Glutamatergic neuron (in vitro differentiated cells): ENCODE data around the gene GSE1. TPM values are rescaled to one million over a fixed set of nuclear protein-coding genes. Genes with fewer than 3 reads are reported as not detected.

Source experiments
- DNase-seq: peaks from one replicate; pipeline ENCODE4 v3.0.0; 2022
- H3K27ac Mint-ChIP-seq: one replicate; pipeline ENCODE4 v1.8.0; 2020; ENCODE audit warnings: mild to moderate bottlenecking, mixed read lengths, inconsistent platforms; ENCODE audit not compliant: unreplicated experiment
- H3K27me3 Mint-ChIP-seq: one replicate; pipeline ENCODE4 v1.8.0; 2020; ENCODE audit warnings: mild to moderate bottlenecking, moderate library complexity, mixed read lengths, inconsistent platforms; ENCODE audit not compliant: unreplicated experiment
- H3K36me3 Mint-ChIP-seq: one replicate; pipeline ENCODE4 v1.8.0; 2020; ENCODE audit warnings: mild to moderate bottlenecking, mixed read lengths, inconsistent platforms; ENCODE audit not compliant: unreplicated experiment
- H3K4me1 Mint-ChIP-seq: one replicate; pipeline ENCODE4 v1.8.0; 2020; ENCODE audit warnings: mild to moderate bottlenecking, low read depth, mixed read lengths, inconsistent platforms; ENCODE audit not compliant: unreplicated experiment
- H3K4me3 Mint-ChIP-seq: one replicate; pipeline ENCODE4 v1.8.0; 2020; ENCODE audit warnings: mild to moderate bottlenecking, mixed read lengths, inconsistent platforms; ENCODE audit not compliant: unreplicated experiment
- H3K9me3 Mint-ChIP-seq: one replicate; pipeline ENCODE4 v1.8.0; 2020; ENCODE audit warnings: mild to moderate bottlenecking, moderate library complexity, mixed read lengths, inconsistent platforms; ENCODE audit not compliant: unreplicated experiment
- total RNA-seq: library from RNA; stranded (reverse); fragmentation: NEBNext Ultra II Directional; extraction: Animal tissue kit (Norgen Biotek cat#: 25700); gene quantifications from one replicate; pipeline ENCODE4 v1.2.1, GENCODE V29; 2021; ENCODE audit not compliant: unreplicated experiment
- TF ChIP-seq, protein P1 (sequence below): fragments of 200-600 bp; sonication (generic); IDR thresholded peaks from one replicate; pipeline ENCODE4 v1.5.0; 2021; ENCODE audit not compliant: partially characterized antibody, unreplicated experiment

GSE1 gene
- total RNA-seq, 1 donor from 2014 or later, result 473 TPM

DNA sequence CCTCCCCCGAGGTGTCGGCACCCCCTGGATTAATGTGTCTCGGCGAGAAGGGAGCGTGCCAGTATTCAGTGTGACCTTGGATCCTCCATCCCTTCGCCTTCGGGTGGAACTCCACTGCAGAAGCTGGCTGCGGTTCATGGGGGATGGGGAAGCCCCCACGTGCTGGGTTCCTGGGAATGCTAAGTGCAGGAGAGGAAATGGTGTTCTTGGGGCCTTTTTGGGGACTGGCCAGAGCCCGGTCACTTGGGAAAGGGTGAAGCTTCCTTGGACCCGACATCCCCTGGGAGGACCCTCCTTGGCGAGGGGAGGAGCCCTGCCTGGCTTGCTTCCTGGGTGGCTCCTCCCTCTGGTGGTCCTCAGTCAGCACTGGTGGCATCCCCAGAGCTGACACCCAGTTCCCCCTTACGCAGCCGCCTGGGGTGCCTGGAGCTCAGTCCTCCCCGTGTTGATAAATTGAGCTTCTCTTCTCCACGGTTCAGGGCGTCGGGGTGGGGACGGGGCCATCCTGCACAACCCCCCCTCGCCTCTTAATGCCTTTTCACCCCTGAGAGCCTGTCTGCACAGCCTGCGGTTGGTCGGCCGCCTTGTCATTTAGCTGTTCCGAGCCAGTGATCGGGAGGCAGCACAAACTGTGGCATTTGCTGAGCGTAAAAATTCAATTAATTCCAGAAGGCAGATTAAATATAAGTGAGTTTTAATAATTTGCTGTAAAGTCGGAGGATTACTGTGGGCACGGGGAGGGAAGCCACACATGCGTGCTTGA is 30.7 kb upstream of the GSE1 start:
- Mint-ChIP-seq H3K4me3 (peak overlapping the region; percentile 78), H3K4me1 (peaks cover 82% of the 10 kb centered on the region), H3K36me3 (no peaks in the 10 kb centered on the region), H3K27ac (peak overlapping the region; percentile 83), H3K9me3 (peaks cover 47% of the 10 kb centered on the region), H3K27me3 (peaks cover 39% of the 10 kb centered on the region)
- TF ChIP-seq, protein P1, sequence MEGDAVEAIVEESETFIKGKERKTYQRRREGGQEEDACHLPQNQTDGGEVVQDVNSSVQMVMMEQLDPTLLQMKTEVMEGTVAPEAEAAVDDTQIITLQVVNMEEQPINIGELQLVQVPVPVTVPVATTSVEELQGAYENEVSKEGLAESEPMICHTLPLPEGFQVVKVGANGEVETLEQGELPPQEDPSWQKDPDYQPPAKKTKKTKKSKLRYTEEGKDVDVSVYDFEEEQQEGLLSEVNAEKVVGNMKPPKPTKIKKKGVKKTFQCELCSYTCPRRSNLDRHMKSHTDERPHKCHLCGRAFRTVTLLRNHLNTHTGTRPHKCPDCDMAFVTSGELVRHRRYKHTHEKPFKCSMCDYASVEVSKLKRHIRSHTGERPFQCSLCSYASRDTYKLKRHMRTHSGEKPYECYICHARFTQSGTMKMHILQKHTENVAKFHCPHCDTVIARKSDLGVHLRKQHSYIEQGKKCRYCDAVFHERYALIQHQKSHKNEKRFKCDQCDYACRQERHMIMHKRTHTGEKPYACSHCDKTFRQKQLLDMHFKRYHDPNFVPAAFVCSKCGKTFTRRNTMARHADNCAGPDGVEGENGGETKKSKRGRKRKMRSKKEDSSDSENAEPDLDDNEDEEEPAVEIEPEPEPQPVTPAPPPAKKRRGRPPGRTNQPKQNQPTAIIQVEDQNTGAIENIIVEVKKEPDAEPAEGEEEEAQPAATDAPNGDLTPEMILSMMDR, result no peak
- DNase-seq, result no peak

DNA sequence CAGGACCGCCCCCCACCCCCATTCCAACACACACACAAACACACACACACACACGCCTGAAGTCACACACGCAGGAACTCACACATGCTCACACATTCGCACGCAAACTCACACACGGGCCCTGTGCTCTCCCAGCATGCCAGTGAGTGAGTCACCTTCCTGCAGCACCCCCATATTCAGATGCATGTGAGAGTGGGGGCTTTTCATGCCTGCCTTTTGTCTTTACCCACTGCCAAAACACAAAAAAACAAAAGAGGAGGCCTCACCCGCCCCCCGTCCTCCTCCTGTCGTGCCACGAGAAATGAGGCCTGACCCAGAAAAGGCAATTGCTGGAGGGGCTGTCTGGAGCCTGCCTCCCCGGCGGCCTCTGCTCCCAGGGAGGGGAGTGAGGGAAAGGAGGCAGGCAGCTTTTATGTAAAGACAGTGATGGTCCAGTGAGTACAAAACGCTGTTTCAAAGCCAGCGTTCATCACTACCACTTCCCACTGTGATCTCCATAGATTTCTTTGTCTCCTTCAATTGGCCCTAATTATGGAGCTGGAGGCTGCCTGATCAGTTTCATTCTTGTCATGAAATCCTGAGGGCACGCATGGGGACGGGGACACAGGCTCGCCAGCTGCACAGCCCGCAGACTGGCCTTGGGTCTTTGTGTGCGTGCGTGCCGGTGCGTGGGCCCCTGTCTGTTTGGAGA is 29.5 kb upstream of the GSE1 start:
- H3K4me1 Mint-ChIP-seq, result peaks cover 82% of the 10 kb centered on the region
- H3K27me3 Mint-ChIP-seq, result peaks cover 36% of the 10 kb centered on the region
- H3K4me3 Mint-ChIP-seq, result peak overlapping the region; percentile 83
- H3K27ac Mint-ChIP-seq, result peak overlapping the region; percentile 98
- TF ChIP-seq, protein P1, result no peak
- H3K36me3 Mint-ChIP-seq, result no peaks in the 10 kb centered on the region
- peaks cover 43% of the 10 kb centered on the region for H3K9me3 Mint-ChIP-seq
- no peak for DNase-seq

DNA sequence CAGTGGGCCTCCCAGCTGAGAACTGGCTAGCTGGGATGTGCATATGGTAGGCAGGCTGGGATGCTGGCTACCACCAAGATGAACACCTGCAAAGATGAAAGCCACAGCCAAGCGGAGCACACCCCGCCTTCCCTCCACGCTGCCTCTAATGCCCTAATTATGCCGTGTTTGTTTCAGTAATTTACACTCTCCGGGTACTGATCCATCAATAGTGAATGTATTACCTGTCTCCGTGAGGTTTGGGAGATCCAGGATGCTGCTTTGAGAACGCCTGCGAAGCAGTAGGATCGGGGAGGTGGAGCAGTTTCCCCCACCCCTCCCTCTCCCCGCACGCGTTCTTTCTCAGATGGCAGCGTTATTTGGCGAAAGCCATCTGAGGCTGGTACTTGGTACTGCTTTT is 28.9 kb upstream of the GSE1 start:
- H3K36me3 Mint-ChIP-seq, result no peaks in the 10 kb centered on the region
- peaks cover 76% of the 10 kb centered on the region for H3K4me1 Mint-ChIP-seq
- peaks cover 34% of the 10 kb centered on the region for H3K27me3 Mint-ChIP-seq
- peaks cover 38% of the 10 kb centered on the region for H3K9me3 Mint-ChIP-seq
- H3K4me3 Mint-ChIP-seq, result peak overlapping the region; percentile 83
- TF ChIP-seq, protein P1, result no peak
- peak overlapping the region; percentile 98 for H3K27ac Mint-ChIP-seq
- no peak for DNase-seq

DNA sequence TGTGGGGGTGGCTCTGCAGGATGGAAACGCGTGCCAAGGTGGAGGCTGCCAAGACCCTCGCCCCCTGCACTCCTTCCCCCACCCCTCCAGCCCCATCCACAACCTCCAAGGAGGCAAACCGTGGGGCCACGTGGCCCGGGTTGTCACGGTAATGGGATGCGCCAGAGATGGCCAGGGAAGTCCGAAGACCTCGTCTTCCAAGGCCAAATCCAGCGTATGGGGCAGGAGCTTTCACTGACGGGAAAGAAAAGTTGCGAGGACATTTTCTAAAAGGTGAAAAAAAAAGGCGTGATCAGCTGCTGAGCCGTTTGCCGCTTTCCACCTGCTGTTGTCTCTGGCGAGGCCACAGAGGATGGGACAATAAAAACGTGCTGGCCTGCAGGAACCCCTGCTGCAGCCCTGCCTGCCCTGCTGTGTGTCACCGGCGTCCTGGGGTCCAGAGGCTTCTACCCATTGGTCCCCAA is 28.3 kb upstream of the GSE1 start:
- peaks cover 34% of the 10 kb centered on the region for H3K9me3 Mint-ChIP-seq
- peak overlapping the region; percentile 83 for H3K4me3 Mint-ChIP-seq
- TF ChIP-seq, protein P1, result no peak
- peaks cover 70% of the 10 kb centered on the region for H3K4me1 Mint-ChIP-seq
- H3K27ac Mint-ChIP-seq, result peak overlapping the region; percentile 98
- no peaks in the 10 kb centered on the region for H3K36me3 Mint-ChIP-seq
- DNase-seq, result no peak
- H3K27me3 Mint-ChIP-seq, result peaks cover 32% of the 10 kb centered on the region

DNA sequence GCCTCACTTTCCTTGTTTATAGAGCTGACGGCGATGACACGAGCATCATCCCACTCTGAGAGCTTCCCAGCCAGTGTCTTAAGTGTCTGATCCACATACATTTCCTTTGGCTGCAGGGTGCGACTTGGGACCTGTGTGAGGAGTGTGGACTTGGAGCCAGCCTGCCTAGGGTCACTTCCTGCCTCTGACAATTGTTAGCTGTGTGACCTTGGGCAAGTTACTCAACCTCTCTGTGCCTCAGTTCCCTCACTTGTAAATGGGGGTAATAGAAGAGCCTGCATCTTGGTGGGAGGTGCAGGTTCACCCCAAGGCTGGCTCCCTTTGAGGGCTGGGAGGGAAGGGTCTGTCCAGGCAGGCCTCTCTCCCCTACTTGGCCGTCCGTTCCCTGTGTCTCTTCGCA is 27.4 kb upstream of the GSE1 start:
- TF ChIP-seq, protein P1, result no peak
- Mint-ChIP-seq H3K9me3 (peaks cover 32% of the 10 kb centered on the region), H3K36me3 (no peaks in the 10 kb centered on the region), H3K27ac (peak overlapping the region; percentile 98), H3K27me3 (peaks cover 28% of the 10 kb centered on the region), H3K4me1 (peaks cover 64% of the 10 kb centered on the region), H3K4me3 (peak overlapping the region; percentile 74)
- no peak for DNase-seq
